Measurements from ENCODE around the gene DDX49.

GRCh38 chr19:18905513-18906236, 13.8 kb upstream of the DDX49 start:
- TF ChIP-seq CTCF (IDR thresholded peaks at IDR 0.05) = no peak
- no peak for TF ChIP-seq EZH2 (IDR thresholded peaks at IDR 0.05; ENCODE audit: borderline replicate concordance, insufficient read depth, low read depth, low read length, poor library complexity, severe bottlenecking)
